ENCODE measurements around the gene KRTCAP2. TPM values are rescaled to one million over a fixed set of nuclear protein-coding genes. Genes with fewer than 3 reads are reported as not detected.
"Not testable (repeated sequence)": the region's sequence is repeated elsewhere in the genome, so short reads cannot be mapped to it uniquely, and the experiment has no call there.

Gene KRTCAP2
- 100 to 1,000 TPM; 138 to 146 TPM for total RNA-seq

GRCh38 chr1:155172732-155173477, at the start of gene KRTCAP2:
Gene KRTCAP2, minus strand, starts transcription at chr1:155173304. Its CDS starts 80 bp downstream, at chr1:155173224.
- intact Hi-C loops (cut with micrococcal nuclease), result loop anchor here (1.0 to 5.0 kb wide), 6 partner anchors 20 to 171 kb away; partner anchors contain the start of genes MTX1, SLC50A1, THBS3 and ZBTB7B
- no peaks in the 10 kb centered on the region for H3K9me3 Mint-ChIP-seq
- H3K36me3 Mint-ChIP-seq, result peaks cover 28% of the 10 kb centered on the region

GRCh38 chr1:155220211-155220965, 47.3 kb upstream of the KRTCAP2 start:
- POLR2A ChIA-PET, result not testable (repeated sequence)
- peaks cover 19% of the 10 kb centered on the region for H3K4me1 Mint-ChIP-seq (ENCODE audit: low read depth)

More at GRCh38 chr1:155172732-155173477, at the start of gene KRTCAP2:
- POLR2A ChIA-PET, result interaction anchor here (0.9 to 7.5 kb wide), 10 partner anchors 12 to 88 kb away, joined by 3 to 70 read pairs (median 3); partner anchors contain the start of gene THBS3
- Mint-ChIP-seq H3K4me1 (ENCODE audit: low read depth) (peaks cover 48% of the 10 kb centered on the region), H3K27me3 (no peaks in the 10 kb centered on the region), H3K27ac (peak within 1 kb of the TSS; percentile 96), H3K4me3 (peak within 1 kb of the TSS; percentile 93)
- CTCF ChIA-PET, result interaction anchor here (0.5 to 9.7 kb wide), 45 partner anchors 9 to 1040 kb away, joined by 3 to 274 read pairs (median 4); partner anchors contain the start of genes ADAM15, EFNA4, MTX1 and PMF1
- peak; percentile 98 for DNase-seq

DNA sequence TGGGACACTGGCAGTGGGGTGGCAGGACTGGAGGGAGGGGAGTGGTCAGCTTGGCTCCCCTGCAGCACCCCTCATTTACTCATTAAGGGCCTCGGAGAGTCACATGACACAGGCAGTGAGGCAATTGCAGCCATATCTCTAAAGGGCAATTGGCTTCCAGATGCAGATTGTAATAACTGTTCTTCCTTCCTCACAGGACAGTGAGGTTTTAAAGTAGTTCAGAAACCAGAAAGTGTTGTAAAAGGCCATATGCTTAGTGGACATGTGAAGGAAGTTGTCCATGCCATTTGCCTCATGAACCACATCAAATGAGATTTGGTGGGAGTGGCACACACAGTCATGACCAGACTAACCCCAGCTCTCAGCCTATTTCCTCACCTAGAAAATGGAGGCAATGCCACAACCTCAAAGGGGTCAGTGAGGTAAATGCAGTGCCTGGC, 46.5 kb upstream of the KRTCAP2 start:
- H3K4me1 Mint-ChIP-seq (ENCODE audit: low read depth), result peaks cover 18% of the 10 kb centered on the region
- ChIA-PET CTCF (no interaction called here), POLR2A (no interaction called here)
- no peak overlapping the region for H3K27ac Mint-ChIP-seq
- H3K9me3 Mint-ChIP-seq, result no peaks in the 10 kb centered on the region
- intact Hi-C loops (cut with micrococcal nuclease), result loop anchor here (1.0 kb wide), 1 partner anchor 8 kb away; no protein-coding TSS in a partner anchor
- H3K27me3 Mint-ChIP-seq, result no peaks in the 10 kb centered on the region
- peak overlapping the region; percentile 9 for H3K4me3 Mint-ChIP-seq
- peak; percentile 18 for DNase-seq
- peaks cover 6% of the 10 kb centered on the region for H3K36me3 Mint-ChIP-seq

More at GRCh38 chr1:155220211-155220965, 47.3 kb upstream of the KRTCAP2 start:
- intact Hi-C loops (cut with micrococcal nuclease); H3K27me3 Mint-ChIP-seq; H3K36me3 Mint-ChIP-seq; H3K27ac Mint-ChIP-seq; H3K9me3 Mint-ChIP-seq; DNase-seq; H3K4me3 Mint-ChIP-seq; CTCF ChIA-PET: not testable (repeated sequence)

DNA sequence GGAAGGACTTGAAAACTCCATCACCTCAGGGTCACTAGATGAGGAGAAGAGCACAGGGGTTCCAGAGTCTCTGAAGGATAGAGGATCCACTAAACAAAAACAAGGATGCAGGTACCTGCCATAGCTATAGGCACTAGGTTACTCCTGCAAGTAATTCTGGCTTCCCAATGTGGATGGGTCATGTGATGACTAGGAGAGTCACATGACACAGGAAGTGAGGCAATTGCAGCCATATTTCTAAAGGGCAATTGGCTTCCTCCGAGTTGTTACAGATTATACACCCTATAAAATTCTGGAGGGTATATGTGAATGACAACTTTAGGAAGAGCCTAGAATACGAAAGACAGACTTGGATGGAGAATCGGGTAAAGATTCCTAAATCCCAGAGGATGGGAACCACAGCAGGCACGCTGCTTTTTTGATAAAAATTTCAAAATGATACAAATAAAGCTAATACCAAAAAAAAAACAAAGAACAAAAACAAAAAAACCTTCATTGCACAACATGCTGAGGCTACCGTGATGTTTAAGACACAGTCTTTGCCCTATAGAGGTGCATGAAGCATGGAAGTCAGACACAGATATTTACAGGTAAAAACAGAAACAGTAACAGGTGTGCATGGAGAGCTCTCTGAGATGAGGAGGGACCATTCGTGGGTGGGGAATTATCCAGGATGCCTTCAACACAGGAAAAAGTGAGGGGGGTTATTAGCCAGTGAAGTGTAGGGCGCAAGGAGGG, 45.9 kb upstream of the KRTCAP2 start:
- ChIA-PET CTCF (no interaction called here), POLR2A (no interaction called here)
- Mint-ChIP-seq H3K27me3 (no peaks in the 10 kb centered on the region), H3K27ac (no peak overlapping the region), H3K36me3 (peaks cover 6% of the 10 kb centered on the region), H3K9me3 (no peaks in the 10 kb centered on the region), H3K4me1 (ENCODE audit: low read depth) (peaks cover 18% of the 10 kb centered on the region), H3K4me3 (peak overlapping the region; percentile 9)
- peak; percentile 30 for DNase-seq
- intact Hi-C loops (cut with micrococcal nuclease), result loop anchor here (1.0 kb wide), 1 partner anchor 8 kb away; no protein-coding TSS in a partner anchor

- Mint-ChIP-seq H3K27ac (peak overlapping the region; percentile 36), H3K4me1 (ENCODE audit: low read depth) (peaks cover 24% of the 10 kb centered on the region)
- POLR2A ChIA-PET; intact Hi-C loops (cut with micrococcal nuclease); DNase-seq; H3K27me3 Mint-ChIP-seq; H3K36me3 Mint-ChIP-seq; H3K9me3 Mint-ChIP-seq; H3K4me3 Mint-ChIP-seq: not testable (repeated sequence)
- CTCF ChIA-PET, result interaction anchor here (0.6 kb wide), 1 partner anchor 149 kb away, joined by 3 read pairs; no protein-coding TSS in a partner anchor
Observed at GRCh38 chr1:155214702-155215101, 41.6 kb upstream of the KRTCAP2 start.

DNA sequence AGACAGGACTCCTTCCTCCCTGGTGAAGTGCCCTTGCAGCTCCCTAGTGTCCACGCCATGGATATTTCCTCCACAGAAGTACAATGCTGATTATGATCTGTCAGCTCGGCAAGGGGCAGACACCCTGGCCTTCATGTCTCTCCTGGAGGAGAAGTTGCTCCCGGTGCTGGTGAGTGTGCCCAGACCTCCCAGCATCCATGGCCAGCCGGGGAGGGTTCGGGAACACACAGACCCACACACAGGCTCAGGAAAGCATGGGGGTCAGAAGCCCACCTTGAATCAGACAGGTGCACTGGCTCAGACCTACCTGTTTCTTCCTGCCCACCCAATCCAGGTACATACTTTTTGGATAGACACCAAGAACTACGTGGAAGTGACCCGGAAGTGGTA, 38.9 kb upstream of the KRTCAP2 start:
- CTCF ChIA-PET, result interaction anchor here (1.1 kb wide), 1 partner anchor 15 kb away, joined by 3 read pairs; no protein-coding TSS in a partner anchor
- peaks cover 31% of the 10 kb centered on the region for H3K4me1 Mint-ChIP-seq (ENCODE audit: low read depth)
- intact Hi-C loops (cut with micrococcal nuclease); POLR2A ChIA-PET; H3K27me3 Mint-ChIP-seq; DNase-seq; H3K27ac Mint-ChIP-seq; H3K4me3 Mint-ChIP-seq; H3K9me3 Mint-ChIP-seq; H3K36me3 Mint-ChIP-seq: not testable (repeated sequence)

GRCh38 chr1:155211381-155212050, 38.4 kb upstream of the KRTCAP2 start:
- POLR2A ChIA-PET; H3K27me3 Mint-ChIP-seq; H3K27ac Mint-ChIP-seq; DNase-seq; H3K9me3 Mint-ChIP-seq; H3K4me3 Mint-ChIP-seq; H3K36me3 Mint-ChIP-seq; intact Hi-C loops (cut with micrococcal nuclease): not testable (repeated sequence)
- CTCF ChIA-PET, result interaction anchor here (1.1 kb wide), 1 partner anchor 15 kb away, joined by 3 read pairs; no protein-coding TSS in a partner anchor
- H3K4me1 Mint-ChIP-seq (ENCODE audit: low read depth), result peaks cover 35% of the 10 kb centered on the region

DNA sequence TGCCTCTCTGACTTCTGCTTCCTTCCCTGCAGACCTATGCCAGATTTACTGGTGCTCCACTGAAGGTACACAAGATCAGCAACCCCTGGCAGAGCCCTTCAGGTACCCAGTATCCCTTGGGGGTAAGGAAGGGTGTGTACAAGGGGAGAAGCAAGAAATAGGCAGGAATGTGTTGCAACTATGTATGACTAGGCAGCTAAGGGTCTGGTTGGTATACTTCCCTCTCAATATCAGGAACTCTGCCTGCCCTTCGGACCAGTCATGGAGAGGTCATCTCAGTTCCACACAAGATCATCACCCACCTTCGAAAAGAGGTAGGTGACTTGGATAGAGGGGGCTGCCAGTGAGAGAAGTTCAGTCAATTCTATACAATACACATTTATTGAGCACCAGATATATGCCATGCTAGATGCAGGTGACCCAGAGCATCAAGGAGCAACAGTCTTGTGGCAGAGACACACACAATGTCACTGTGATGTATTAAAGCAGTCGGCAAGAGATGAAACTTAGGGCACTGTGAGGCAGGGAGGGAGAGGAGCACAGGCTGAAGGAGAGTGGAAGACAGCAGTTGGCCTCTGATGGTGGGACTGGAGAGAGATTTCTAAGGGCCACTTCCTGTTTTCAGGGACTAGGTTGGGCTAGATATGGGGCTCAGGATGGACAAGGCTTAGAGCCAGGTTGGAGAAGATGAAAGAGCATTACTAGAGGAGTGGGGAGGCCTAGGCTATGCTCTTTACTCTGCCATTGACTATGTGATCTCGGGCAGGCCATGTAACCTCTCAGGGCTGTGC, 37.4 kb upstream of the KRTCAP2 start:
- Mint-ChIP-seq H3K27me3 (no peaks in the 10 kb centered on the region), H3K27ac (no peak overlapping the region), H3K9me3 (no peaks in the 10 kb centered on the region), H3K4me3 (peak overlapping the region; percentile 42), H3K36me3 (peaks cover 6% of the 10 kb centered on the region), H3K4me1 (ENCODE audit: low read depth) (peaks cover 35% of the 10 kb centered on the region)
- CTCF ChIA-PET, result interaction anchor here (1.1 to 5.7 kb wide), 3 partner anchors 16 to 35 kb away, joined by 3 to 77 read pairs (median 69); partner anchors contain the start of genes KRTCAP2 and TRIM46
- POLR2A ChIA-PET, result interaction anchor here (1.3 to 1.4 kb wide), 2 partner anchors 16 to 75 kb away, joined by 3 to 5 read pairs; no protein-coding TSS in a partner anchor
- intact Hi-C loops (cut with micrococcal nuclease), result no loop called here
- DNase-seq, result no peak

DNA sequence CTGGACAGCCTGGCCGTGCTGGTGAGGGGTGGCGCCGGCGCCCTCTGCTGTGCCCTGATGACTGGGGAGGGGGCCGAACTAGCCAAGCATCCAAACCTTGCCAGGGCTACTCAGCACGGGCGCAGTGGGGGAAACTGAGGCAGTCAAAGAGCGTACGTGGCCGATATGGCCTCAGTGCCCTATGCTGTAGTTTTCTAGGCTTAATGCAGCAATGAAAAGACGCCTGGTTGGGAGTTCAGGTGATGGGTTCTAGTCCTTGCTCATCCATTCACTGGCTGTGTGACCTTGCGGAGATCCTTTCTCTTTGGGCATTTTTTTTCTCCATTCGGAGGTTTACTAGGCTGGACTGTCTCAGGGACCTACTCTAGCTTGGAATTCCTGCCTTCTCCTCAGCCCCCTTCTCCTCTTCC, 36.2 kb upstream of the KRTCAP2 start:
- no peaks in the 10 kb centered on the region for H3K27me3 Mint-ChIP-seq
- H3K4me1 Mint-ChIP-seq (ENCODE audit: low read depth), result peaks cover 29% of the 10 kb centered on the region
- peak overlapping the region; percentile 83 for H3K4me3 Mint-ChIP-seq
- no peaks in the 10 kb centered on the region for H3K36me3 Mint-ChIP-seq
- no peak for DNase-seq
- POLR2A ChIA-PET, result interaction anchor here (1.1 to 3.6 kb wide), 6 partner anchors 15 to 115 kb away, joined by 3 to 58 read pairs (median 4); partner anchors contain the start of gene KRTCAP2
- H3K9me3 Mint-ChIP-seq, result no peaks in the 10 kb centered on the region
- peak overlapping the region; percentile 89 for H3K27ac Mint-ChIP-seq
- intact Hi-C loops (cut with micrococcal nuclease), result loop anchor here (1.0 to 5.0 kb wide), 3 partner anchors 15 to 37 kb away; partner anchors contain the start of genes KRTCAP2 and TRIM46
- CTCF ChIA-PET, result interaction anchor here (1.5 to 6.6 kb wide), 5 partner anchors 14 to 124 kb away, joined by 4 to 82 read pairs (median 69); partner anchors contain the start of genes KRTCAP2 and TRIM46
